GM18526 (cell line): ENCODE results near the gene DCP2.

Experiments
- POLR2A ChIP-seq: IDR thresholded peaks from 3 replicates; pipeline ENCODE4 v1.6.1; 2011; ENCODE audit not compliant: insufficient read length; ENCODE audit errors: extremely low read depth

Gene DCP2

GRCh38 chr5:112976432-112977309 is at the start of gene DCP2:
Gene DCP2, plus strand, starts transcription at chr5:112976798. Its CDS starts 136 bp downstream, at chr5:112976934.
- TF ChIP-seq POLR2A, result peak; percentile 90

- no peak for TF ChIP-seq POLR2A
Observed at GRCh38 chr5:112929336-112930081, 47.1 kb upstream of the DCP2 start.

GRCh38 chr5:112930082-112930344 is 46.6 kb upstream of the DCP2 start:
- no peak for TF ChIP-seq POLR2A

- no peak for TF ChIP-seq POLR2A
Observed at GRCh38 chr5:112931473-112931872, 45.1 kb upstream of the DCP2 start.

- TF ChIP-seq POLR2A, result no peak
Observed at GRCh38 chr5:112933105-112933504, 43.5 kb upstream of the DCP2 start.

- no peak for TF ChIP-seq POLR2A
Observed at GRCh38 chr5:112933651-112934365, 42.8 kb upstream of the DCP2 start.

- TF ChIP-seq POLR2A, result no peak
Observed at GRCh38 chr5:112934366-112934663, 42.3 kb upstream of the DCP2 start.

GRCh38 chr5:112935675-112936074 is 40.9 kb upstream of the DCP2 start:
- no peak for TF ChIP-seq POLR2A

GRCh38 chr5:112938286-112938685 is 38.3 kb upstream of the DCP2 start:
- TF ChIP-seq POLR2A, result no peak

- TF ChIP-seq POLR2A, result no peak
Observed at GRCh38 chr5:112940670-112941069, 35.9 kb upstream of the DCP2 start.

- TF ChIP-seq POLR2A, result no peak
Observed at GRCh38 chr5:112948458-112948857, 28.1 kb upstream of the DCP2 start.

- TF ChIP-seq POLR2A, result no peak
Observed at GRCh38 chr5:112951124-112951702, 25.4 kb upstream of the DCP2 start.

- TF ChIP-seq POLR2A, result no peak
Observed at GRCh38 chr5:112956606-112957005, 20.0 kb upstream of the DCP2 start.

- no peak for TF ChIP-seq POLR2A
Observed at GRCh38 chr5:112957036-112957808, 19.4 kb upstream of the DCP2 start.
